HG03432 (cell line): ENCODE measurements around the gene ANXA6.
A peak's percentile ranks its signal among the peaks of the same experiment; 100 is the strongest.

ENCODE experiments used
- ATAC-seq: cut with Tn5 transposase; IDR thresholded peaks from one replicate; pipeline ENCODE4 v1.9.1; 2021; ENCODE audit warnings: mild to moderate bottlenecking, moderate library complexity; ENCODE audit not compliant: unreplicated experiment

The ANXA6 gene

GRCh38 chr5:151132963-151133362, 24.6 kb downstream of the ANXA6 start:
- ATAC-seq, result no peak

- no peak for ATAC-seq
These were observed 26.4 kb downstream of the ANXA6 start for GRCh38 chr5:151130922-151131891.

- ATAC-seq, result no peak
These were observed 27.2 kb downstream of the ANXA6 start for GRCh38 chr5:151130235-151130921.

GRCh38 chr5:151128817-151129216, 28.8 kb downstream of the ANXA6 start:
- ATAC-seq, result no peak

GRCh38 chr5:151127926-151128325, 29.7 kb downstream of the ANXA6 start:
- ATAC-seq, result no peak

GRCh38 chr5:151126199-151126645, 31.4 kb downstream of the ANXA6 start:
- peak; percentile 32 for ATAC-seq

GRCh38 chr5:151125421-151125820, 32.2 kb downstream of the ANXA6 start:
- peak; percentile 17 for ATAC-seq

GRCh38 chr5:151123897-151124751, 33.5 kb downstream of the ANXA6 start:
- peak; percentile 87 for ATAC-seq

- no peak for ATAC-seq
These were observed 34.8 kb downstream of the ANXA6 start for GRCh38 chr5:151122828-151123227.

- ATAC-seq, result no peak
These were observed 35.9 kb downstream of the ANXA6 start for GRCh38 chr5:151121665-151122064.

- ATAC-seq, result no peak
These were observed 36.5 kb downstream of the ANXA6 start for GRCh38 chr5:151121095-151121494.

GRCh38 chr5:151118913-151119575, 38.5 kb downstream of the ANXA6 start:
- ATAC-seq, result no peak

GRCh38 chr5:151115272-151115905, 42.2 kb downstream of the ANXA6 start:
- peak; percentile 67 for ATAC-seq

GRCh38 chr5:151113651-151114050, 43.9 kb downstream of the ANXA6 start:
- ATAC-seq, result no peak

- ATAC-seq, result no peak
These were observed 46.6 kb downstream of the ANXA6 start for GRCh38 chr5:151110992-151111391.

GRCh38 chr5:151110122-151110681, 47.4 kb downstream of the ANXA6 start:
- ATAC-seq, result peak; percentile 39

GRCh38 chr5:151108566-151108965, 49.0 kb downstream of the ANXA6 start:
- no peak for ATAC-seq

- ATAC-seq, result no peak
These were observed 49.6 kb downstream of the ANXA6 start for GRCh38 chr5:151107738-151108520.

- no peak for ATAC-seq
These were observed 50.5 kb downstream of the ANXA6 start for GRCh38 chr5:151107084-151107483.
